Mucosa of rectum (tissue), 2 donors: Measurements from ENCODE around the gene LSM7.
A peak's percentile ranks its signal among the peaks of the same experiment; 100 is the strongest.

Experiments used
- H3K27ac ChIP-seq, 2 donors: one replicate each; pipeline ENCODE4 v1.7.0; 2013; ENCODE audit warnings: inconsistent platforms in 2 of 2, low read depth in 2 of 2, low read length in 2 of 2
- H3K27me3 ChIP-seq, 2 donors: one replicate each; pipeline ENCODE4 v1.7.0; 2013; ENCODE audit warnings: low read length in 2 of 2; ENCODE audit not compliant: control insufficient read depth in 2 of 2, insufficient read depth in 2 of 2
- H3K36me3 ChIP-seq, 2 donors: one replicate each; pipeline ENCODE4 v1.7.0; 2013; ENCODE audit warnings: low read length in 2 of 2; ENCODE audit not compliant: control insufficient read depth in 2 of 2, insufficient read depth in 2 of 2
- H3K4me1 ChIP-seq, 2 donors: one replicate each; pipeline ENCODE4 v1.7.0; 2013; ENCODE audit warnings: low read length in 2 of 2, mild to moderate bottlenecking in 1 of 2; ENCODE audit not compliant: control insufficient read depth in 2 of 2, insufficient read depth in 2 of 2
- H3K4me3 ChIP-seq, 2 donors: one replicate each; pipeline ENCODE4 v1.7.0; 2013; ENCODE audit warnings: low read length in 2 of 2
- H3K9ac ChIP-seq, 2 donors: one replicate each; pipeline ENCODE4 v1.7.0; 2013; ENCODE audit warnings: low read length in 2 of 2, low read depth in 1 of 2, mild to moderate bottlenecking in 1 of 2
- H3K9me3 ChIP-seq, 2 donors: one replicate each; pipeline ENCODE4 v1.7.0; 2013; ENCODE audit warnings: low read length in 2 of 2; ENCODE audit not compliant: control insufficient read depth in 2 of 2
- donor health status: healthy.
- donor health status: Normal muscosa, but diverticular disease.

LSM7 gene

DNA sequence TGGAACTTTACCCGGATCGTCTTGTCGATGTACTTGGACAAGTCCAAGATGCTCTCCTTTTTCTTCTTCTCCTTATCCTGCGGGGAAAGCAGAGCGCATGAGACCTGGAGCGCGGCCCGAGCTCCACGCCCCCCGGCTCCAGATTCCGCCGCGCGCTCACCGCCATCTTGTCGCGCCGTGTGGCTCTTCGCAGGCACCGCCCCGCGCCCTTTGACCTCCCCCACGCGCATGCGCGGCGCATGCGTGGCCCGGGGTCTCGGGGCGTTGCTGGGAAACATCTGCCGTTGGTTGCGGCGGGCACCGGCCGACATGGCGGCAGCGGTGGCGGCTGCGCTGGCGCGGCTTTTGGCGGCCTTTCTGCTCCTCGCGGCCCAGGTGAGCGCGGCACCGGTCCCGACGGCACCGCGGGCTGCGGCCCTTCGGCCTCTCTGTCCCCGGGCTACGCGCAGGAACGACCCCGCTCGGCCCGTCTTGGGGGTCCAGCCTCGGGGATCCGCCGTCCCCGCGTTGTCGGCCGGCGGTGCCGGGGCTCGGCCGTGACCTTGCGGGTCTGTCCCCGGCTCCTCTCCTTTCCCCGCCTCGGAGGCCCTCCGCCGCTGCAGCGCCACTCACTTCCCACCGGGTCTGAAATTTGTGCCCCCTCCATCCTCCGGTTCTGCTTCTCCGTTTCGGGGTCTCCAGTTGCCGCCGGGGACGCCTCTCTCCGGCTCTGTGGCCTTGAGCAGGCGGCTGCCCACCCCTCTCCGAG, at the start of gene LSM7, which contains the start of gene SPPL2B:
Gene LSM7 (minus strand): TSS at position 186 of the 748 bp plus-strand sequence. CDS start 20 bp downstream, at position 166.
Gene SPPL2B (plus strand): TSS at position 284 of the 748 bp plus-strand sequence. CDS start 26 bp downstream, at position 310.
- H3K36me3 ChIP-seq, result peaks cover 5 to 6% of the 10 kb centered on the region in 2 donors
- H3K27me3 ChIP-seq, result no peaks in the 10 kb centered on the region

DNA sequence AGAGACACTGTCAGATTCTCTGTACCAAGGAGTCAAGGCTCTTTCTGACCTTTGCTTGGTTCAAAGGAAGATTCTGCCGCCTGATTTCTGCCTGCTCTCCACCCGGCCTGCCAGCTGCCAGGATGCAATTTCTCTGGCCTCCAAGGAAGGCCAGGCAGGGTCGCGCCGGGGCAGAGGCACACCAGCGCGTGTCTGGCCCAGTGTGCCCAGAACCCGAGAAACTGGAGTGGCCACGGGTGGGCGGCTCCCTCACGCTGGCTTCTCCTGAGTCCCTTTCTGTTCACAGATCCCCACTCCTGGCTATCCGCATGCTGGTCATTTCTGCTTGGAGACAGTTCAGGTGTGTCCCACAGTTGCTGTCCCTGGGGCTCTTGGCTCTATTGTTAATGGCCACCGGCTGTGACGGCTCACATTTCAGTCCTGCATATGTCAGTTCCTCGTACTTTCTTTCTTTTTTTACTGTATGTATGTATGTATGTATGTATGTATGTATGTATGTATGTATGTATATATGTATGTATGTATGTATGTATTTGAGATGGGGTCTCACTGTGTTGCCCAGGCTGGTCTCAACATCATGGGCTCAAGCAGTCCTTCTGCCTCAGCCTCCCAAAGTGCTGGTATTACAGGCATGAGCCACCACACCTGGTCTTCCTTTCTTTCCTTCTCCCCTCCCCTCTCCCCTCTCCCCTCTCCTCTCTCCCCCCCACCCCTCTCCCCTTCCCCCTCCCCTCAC, 48.6 kb upstream of the LSM7 start:
- Histone ChIP-seq H3K27me3 (no peaks in the 10 kb centered on the region), H3K9me3 (peaks cover 4% of the 10 kb centered on the region in 2 donors), H3K4me3 (no peak overlapping the region), H3K27ac (no peak overlapping the region), H3K9ac (no peak overlapping the region), H3K36me3 (no peaks in the 10 kb centered on the region), H3K4me1 (no peaks in the 10 kb centered on the region)

More for the DNA sequence above, at the start of gene LSM7, which contains the start of gene SPPL2B:
- peak within 1 kb of the TSS; percentile 93 to 95 for H3K4me3 ChIP-seq
- peak within 1 kb of the TSS; percentile 91 to 98 for H3K9ac ChIP-seq
- peak within 1 kb of the TSS; percentile 93 to 96 for H3K27ac ChIP-seq
- no peaks in the 10 kb centered on the region for H3K9me3 ChIP-seq
- peaks cover 46 to 47% of the 10 kb centered on the region in 2 donors for H3K4me1 ChIP-seq

DNA sequence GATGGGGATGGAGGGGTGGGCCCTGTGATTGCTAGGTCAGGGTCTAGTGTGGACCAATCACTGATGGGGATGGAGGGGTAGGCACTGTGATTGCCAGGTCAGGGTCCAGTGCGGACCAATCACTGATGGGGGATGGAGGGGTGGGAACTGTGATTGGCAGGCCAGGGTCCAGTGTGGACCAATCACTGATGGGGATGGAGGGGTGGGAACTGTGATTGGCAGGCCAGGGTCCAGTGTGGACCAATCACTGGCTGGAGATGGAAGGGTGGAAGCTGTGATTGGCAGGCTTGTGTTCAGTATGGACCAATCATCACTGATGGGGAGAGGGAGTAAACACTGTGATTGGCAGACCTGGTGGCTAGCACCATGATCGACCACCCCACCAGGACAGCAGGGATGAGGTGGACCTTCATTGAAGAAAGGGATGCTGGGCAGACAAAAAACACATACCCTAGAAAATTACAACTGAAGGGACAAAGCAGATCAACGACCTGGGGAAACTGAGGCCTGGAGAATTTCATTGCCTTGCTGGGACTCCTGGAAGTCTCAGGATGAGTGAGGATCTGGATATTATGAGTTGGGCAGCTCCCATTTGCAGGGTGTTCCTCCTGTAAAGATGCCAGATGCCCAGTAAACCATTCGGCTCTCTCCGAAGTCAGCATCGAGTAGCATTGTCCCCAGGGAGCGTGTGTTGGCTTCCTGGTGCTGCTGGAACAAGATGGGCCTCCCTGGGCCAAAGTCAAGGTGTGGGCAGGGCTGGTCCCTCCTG, 47.2 kb upstream of the LSM7 start:
- Histone ChIP-seq H3K9me3 (peaks cover 0 to under 1% of the 10 kb centered on the region in 2 donors), H3K27ac (no peak overlapping the region), H3K9ac (no peak overlapping the region), H3K27me3 (no peaks in the 10 kb centered on the region), H3K4me1 (no peaks in the 10 kb centered on the region), H3K36me3 (no peaks in the 10 kb centered on the region), H3K4me3 (no peak overlapping the region)

DNA sequence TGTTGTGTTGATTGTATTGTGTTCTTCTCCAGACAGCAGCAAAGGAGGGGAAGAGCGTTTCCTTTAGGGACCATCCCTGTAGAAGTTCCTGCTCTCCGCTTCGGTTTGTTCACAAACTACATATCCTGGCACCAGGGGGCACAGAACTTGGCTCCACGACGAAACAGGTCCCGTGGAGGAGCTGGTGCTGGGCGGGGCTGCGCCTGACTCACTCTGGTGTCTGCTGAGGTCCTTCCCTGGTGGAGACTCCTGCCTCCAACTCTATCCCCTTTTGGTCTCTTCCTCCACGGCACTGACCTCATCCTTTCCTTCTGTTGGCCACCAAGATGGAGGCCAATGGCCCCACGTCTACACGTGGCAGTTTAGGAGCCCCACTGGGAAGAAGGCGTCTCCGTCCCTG, 46.4 kb upstream of the LSM7 start:
- Histone ChIP-seq H3K9me3 (no peaks in the 10 kb centered on the region), H3K9ac (no peak overlapping the region), H3K36me3 (no peaks in the 10 kb centered on the region), H3K4me1 (no peaks in the 10 kb centered on the region), H3K27ac (no peak overlapping the region), H3K4me3 (no peak overlapping the region), H3K27me3 (no peaks in the 10 kb centered on the region)

DNA sequence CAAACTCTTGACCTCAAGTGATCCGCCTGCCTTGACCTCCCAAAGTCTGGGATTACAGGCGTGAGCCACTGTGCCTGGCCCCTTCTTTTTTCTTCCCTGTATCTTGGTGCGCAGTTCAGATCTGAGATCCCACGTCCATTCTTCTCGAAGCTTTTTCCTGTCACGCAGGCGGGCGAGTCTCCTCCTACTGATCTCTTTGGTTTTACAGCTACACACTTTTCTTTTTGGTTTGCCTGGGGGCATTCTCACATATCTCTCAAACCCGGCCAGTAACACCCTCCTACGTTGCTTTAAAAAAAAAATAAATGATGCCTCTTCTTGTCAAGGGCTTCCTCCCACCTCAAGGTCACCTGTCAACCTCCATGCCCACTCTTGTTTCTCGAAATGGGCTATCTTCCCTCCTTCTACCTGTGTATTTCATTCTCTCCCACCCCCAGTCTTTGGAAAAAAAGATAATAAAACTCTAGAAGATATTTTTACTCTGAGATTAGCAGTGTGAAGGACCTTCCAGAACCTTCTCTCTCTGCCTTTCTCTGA, 43.8 kb upstream of the LSM7 start:
- no peak overlapping the region for H3K27ac ChIP-seq
- no peaks in the 10 kb centered on the region for H3K9me3 ChIP-seq
- H3K4me1 ChIP-seq, result no peaks in the 10 kb centered on the region
- H3K27me3 ChIP-seq, result no peaks in the 10 kb centered on the region
- no peak overlapping the region for H3K9ac ChIP-seq
- H3K36me3 ChIP-seq, result no peaks in the 10 kb centered on the region
- no peak overlapping the region for H3K4me3 ChIP-seq

DNA sequence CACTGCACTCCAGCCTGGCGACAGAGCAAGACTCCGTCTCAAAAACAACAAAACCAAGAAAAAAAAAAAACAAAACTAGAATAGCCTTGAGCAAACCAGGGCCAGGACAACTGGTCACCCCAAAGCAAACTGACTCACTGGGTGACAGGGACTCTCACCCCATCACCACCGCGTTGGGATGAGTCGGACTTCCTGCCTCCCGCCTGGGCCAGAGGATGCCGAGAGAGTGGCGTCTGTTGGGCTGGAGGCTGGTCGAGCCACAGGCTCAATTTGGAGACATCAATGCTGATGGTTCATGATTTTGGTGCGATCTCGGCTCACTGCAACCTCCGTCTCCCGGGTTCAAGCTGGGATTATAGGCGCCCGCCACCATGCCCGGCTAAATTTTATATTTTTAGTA, 43.3 kb upstream of the LSM7 start:
- Histone ChIP-seq H3K36me3 (no peaks in the 10 kb centered on the region), H3K9ac (no peak overlapping the region), H3K4me1 (no peaks in the 10 kb centered on the region)

DNA sequence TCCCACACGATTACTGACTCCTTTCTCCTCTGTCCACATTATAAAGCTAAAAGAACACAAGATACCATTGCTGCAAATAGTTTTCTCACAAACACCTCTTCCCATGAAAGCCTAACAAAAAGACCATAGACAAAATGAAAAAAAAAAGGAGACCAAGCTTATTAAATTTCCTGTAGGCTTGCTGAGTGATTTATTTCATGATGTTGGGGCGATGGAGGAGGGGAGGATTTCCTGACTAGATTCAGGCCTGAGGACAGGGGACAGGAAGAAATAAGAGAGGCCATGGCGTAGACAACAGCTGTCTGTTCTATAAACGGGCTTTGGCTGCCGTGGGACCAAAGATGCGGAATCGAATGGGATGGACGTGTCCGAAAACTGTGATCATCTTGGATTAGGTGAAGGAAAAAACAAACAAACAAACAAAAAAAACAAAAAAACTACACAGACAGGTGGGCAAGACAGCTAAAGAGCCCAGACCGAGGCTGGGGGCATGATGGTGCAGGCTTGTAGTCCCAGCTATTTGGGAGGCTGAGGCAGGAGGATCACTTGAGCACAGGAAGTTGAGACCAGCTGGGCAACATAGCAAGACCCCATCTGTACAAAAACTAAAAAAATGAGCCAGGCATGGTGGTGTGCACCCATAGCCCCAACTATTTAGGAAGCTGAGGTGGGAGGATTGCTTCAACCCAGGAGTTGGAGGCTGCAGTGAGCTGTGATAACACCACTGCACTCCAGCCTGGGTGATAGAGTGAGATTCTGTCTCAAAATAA, 37.0 kb upstream of the LSM7 start:
- no peak overlapping the region for H3K9ac ChIP-seq
- peaks cover 20 to 26% of the 10 kb centered on the region in 2 donors for H3K27me3 ChIP-seq
- no peaks in the 10 kb centered on the region for H3K4me1 ChIP-seq
- no peak overlapping the region for H3K4me3 ChIP-seq
- no peaks in the 10 kb centered on the region for H3K36me3 ChIP-seq
- H3K9me3 ChIP-seq, result no peaks in the 10 kb centered on the region
- H3K27ac ChIP-seq, result no peak overlapping the region

More for the DNA sequence above, 43.3 kb upstream of the LSM7 start:
- no peaks in the 10 kb centered on the region for H3K27me3 ChIP-seq
- no peak overlapping the region for H3K4me3 ChIP-seq
- H3K27ac ChIP-seq, result no peak overlapping the region
- no peaks in the 10 kb centered on the region for H3K9me3 ChIP-seq

DNA sequence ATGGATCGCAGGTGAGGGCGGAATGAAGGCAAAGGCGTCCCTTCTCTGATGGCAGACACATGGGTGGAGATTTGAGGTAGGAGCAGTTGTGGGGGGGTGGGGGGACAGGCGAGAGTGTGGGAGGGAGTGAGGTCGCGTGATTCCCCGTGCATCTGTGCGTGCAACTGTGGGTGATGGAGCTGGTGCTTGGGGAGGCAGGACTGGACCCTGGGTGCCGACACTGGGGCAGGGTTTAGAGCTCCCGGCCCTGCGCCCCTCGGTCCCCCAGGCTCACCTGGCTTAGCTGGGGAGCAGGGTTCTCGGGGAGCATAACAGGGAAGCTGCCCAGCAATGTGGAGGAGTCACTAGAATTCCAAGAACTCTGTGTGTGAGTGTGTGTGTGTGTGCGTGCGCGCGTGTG, 35.0 kb upstream of the LSM7 start:
- H3K36me3 ChIP-seq, result no peaks in the 10 kb centered on the region
- H3K27me3 ChIP-seq, result peaks cover 22 to 38% of the 10 kb centered on the region in 2 donors
- no peaks in the 10 kb centered on the region for H3K4me1 ChIP-seq
- no peak overlapping the region for H3K9ac ChIP-seq
- H3K27ac ChIP-seq, result no peak overlapping the region
- H3K4me3 ChIP-seq, result no peak overlapping the region
- no peaks in the 10 kb centered on the region for H3K9me3 ChIP-seq

DNA sequence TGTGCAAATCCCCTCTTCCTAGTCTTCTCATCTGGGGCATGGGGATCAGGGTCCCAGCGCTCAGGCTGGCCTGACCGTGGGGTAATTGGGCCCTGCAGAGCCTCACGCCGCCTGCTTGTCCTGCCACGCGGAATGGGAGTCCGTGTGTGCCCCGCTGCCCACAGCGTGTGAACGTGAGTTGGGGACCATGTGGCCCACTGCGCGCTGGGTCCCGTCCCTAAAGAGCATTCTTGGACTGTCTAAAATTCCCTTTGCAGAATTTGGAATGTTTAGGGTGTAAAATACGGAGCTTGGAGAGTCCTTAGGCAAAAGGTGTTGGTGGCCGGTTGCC, 34.5 kb upstream of the LSM7 start:
- H3K27ac ChIP-seq, result no peak overlapping the region
- H3K4me3 ChIP-seq, result no peak overlapping the region
- H3K9ac ChIP-seq, result no peak overlapping the region
- H3K36me3 ChIP-seq, result no peaks in the 10 kb centered on the region
- H3K4me1 ChIP-seq, result no peaks in the 10 kb centered on the region
- peaks cover 22 to 38% of the 10 kb centered on the region in 2 donors for H3K27me3 ChIP-seq
- H3K9me3 ChIP-seq, result no peaks in the 10 kb centered on the region
